ENCODE data around the gene PIK3R1. TPM values are rescaled to one million over a fixed set of nuclear protein-coding genes. Genes with fewer than 3 reads are reported as not detected.

Gene PIK3R1
- polyA plus RNA-seq, 1 donor from 2014 or later = 29.1 TPM

GRCh38 chr5:68287976-68288706, 72.6 kb downstream of the PIK3R1 start:
- Mint-ChIP-seq H3K9me3 (no peaks in the 10 kb centered on the region), H3K4me1 (peaks cover 21 to 44% (median 35%) of the 10 kb centered on the region in 3 donors), H3K27me3 (no peaks in the 10 kb centered on the region), H3K4me3 (peak overlapping the region; percentile 88 to 97 (median 94)), H3K27ac (peak overlapping the region; percentile 70 to 90 (median 73)), H3K36me3 (peaks cover 3% of the 10 kb centered on the region)

GRCh38 chr5:68288707-68289134, 73.2 kb downstream of the PIK3R1 start:
- Mint-ChIP-seq H3K4me3 (peak overlapping the region; percentile 88 to 97 (median 94)), H3K27me3 (no peaks in the 10 kb centered on the region), H3K27ac (peak overlapping the region; percentile 33 to 90 (median 70)), H3K36me3 (peaks cover 1% of the 10 kb centered on the region), H3K9me3 (no peaks in the 10 kb centered on the region), H3K4me1 (peaks cover 21 to 44% (median 35%) of the 10 kb centered on the region in 3 donors)

GRCh38 chr5:68289498-68289897, 73.9 kb downstream of the PIK3R1 start:
- Mint-ChIP-seq H3K36me3 (peaks cover 4% of the 10 kb centered on the region), H3K27me3 (no peaks in the 10 kb centered on the region), H3K27ac (peak overlapping the region in 1 of 3 donors; percentile 90), H3K4me1 (peaks cover 21 to 39% (median 35%) of the 10 kb centered on the region in 3 donors), H3K9me3 (no peaks in the 10 kb centered on the region), H3K4me3 (peak overlapping the region in 2 of 4 donors; percentile 20 to 91)

GRCh38 chr5:68290260-68290674, 74.7 kb downstream of the PIK3R1 start:
- Mint-ChIP-seq H3K9me3 (no peaks in the 10 kb centered on the region), H3K36me3 (peaks cover 4% of the 10 kb centered on the region), H3K4me3 (no peak overlapping the region), H3K27ac (no peak overlapping the region), H3K27me3 (no peaks in the 10 kb centered on the region), H3K4me1 (peaks cover 18 to 36% (median 34%) of the 10 kb centered on the region in 3 donors)

- H3K4me1 Mint-ChIP-seq = peaks cover 14 to 30% (median 28%) of the 10 kb centered on the region in 3 donors
- H3K27me3 Mint-ChIP-seq = no peaks in the 10 kb centered on the region
- H3K36me3 Mint-ChIP-seq = peaks cover 4% of the 10 kb centered on the region
- peak overlapping the region in 1 of 3 donors; percentile 34 for H3K27ac Mint-ChIP-seq
- no peaks in the 10 kb centered on the region for H3K9me3 Mint-ChIP-seq
- no peak overlapping the region for H3K4me3 Mint-ChIP-seq
These were observed 75.3 kb downstream of the PIK3R1 start for GRCh38 chr5:68290847-68291246.

- no peak overlapping the region for H3K27ac Mint-ChIP-seq
These were observed 76.8 kb downstream of the PIK3R1 start for GRCh38 chr5:68292316-68292715.

GRCh38 chr5:68295772-68296171, 80.2 kb downstream of the PIK3R1 start:
- no peaks in the 10 kb centered on the region for H3K9me3 Mint-ChIP-seq
- H3K4me3 Mint-ChIP-seq = no peak overlapping the region
- peaks cover 9% of the 10 kb centered on the region for H3K36me3 Mint-ChIP-seq
- H3K4me1 Mint-ChIP-seq = peaks cover 0 to 4% (median 0%) of the 10 kb centered on the region in 3 donors
- no peaks in the 10 kb centered on the region for H3K27me3 Mint-ChIP-seq
- H3K27ac Mint-ChIP-seq = peak overlapping the region in 1 of 3 donors; percentile 84

More at GRCh38 chr5:68292316-68292715, 76.8 kb downstream of the PIK3R1 start:
- H3K36me3 Mint-ChIP-seq = peaks cover 8% of the 10 kb centered on the region
- H3K4me3 Mint-ChIP-seq = no peak overlapping the region
- no peaks in the 10 kb centered on the region for H3K9me3 Mint-ChIP-seq
- H3K4me1 Mint-ChIP-seq = peaks cover 7 to 15% (median 14%) of the 10 kb centered on the region in 3 donors
- H3K27me3 Mint-ChIP-seq = no peaks in the 10 kb centered on the region

GRCh38 chr5:68296895-68297294, 81.3 kb downstream of the PIK3R1 start:
- peaks cover 9% of the 10 kb centered on the region for H3K36me3 Mint-ChIP-seq
- H3K4me1 Mint-ChIP-seq = no peaks in the 10 kb centered on the region
- H3K27ac Mint-ChIP-seq = no peak overlapping the region
- no peak overlapping the region for H3K4me3 Mint-ChIP-seq
- no peaks in the 10 kb centered on the region for H3K27me3 Mint-ChIP-seq
- H3K9me3 Mint-ChIP-seq = no peaks in the 10 kb centered on the region

- H3K27me3 Mint-ChIP-seq = no peaks in the 10 kb centered on the region
- H3K4me3 Mint-ChIP-seq = no peak overlapping the region
- no peak overlapping the region for H3K27ac Mint-ChIP-seq
- H3K36me3 Mint-ChIP-seq = peaks cover 12% of the 10 kb centered on the region
- H3K9me3 Mint-ChIP-seq = no peaks in the 10 kb centered on the region
- no peaks in the 10 kb centered on the region for H3K4me1 Mint-ChIP-seq
These were observed 82.1 kb downstream of the PIK3R1 start for GRCh38 chr5:68297656-68298055.

GRCh38 chr5:68298479-68298878, 82.9 kb downstream of the PIK3R1 start:
- Mint-ChIP-seq H3K27me3 (no peaks in the 10 kb centered on the region), H3K9me3 (no peaks in the 10 kb centered on the region), H3K27ac (no peak overlapping the region), H3K36me3 (peaks cover 12% of the 10 kb centered on the region), H3K4me1 (no peaks in the 10 kb centered on the region), H3K4me3 (no peak overlapping the region)

- Mint-ChIP-seq H3K9me3 (no peaks in the 10 kb centered on the region), H3K4me1 (no peaks in the 10 kb centered on the region), H3K27ac (no peak overlapping the region), H3K4me3 (no peak overlapping the region), H3K36me3 (peaks cover 12% of the 10 kb centered on the region), H3K27me3 (no peaks in the 10 kb centered on the region)
These were observed 83.5 kb downstream of the PIK3R1 start for GRCh38 chr5:68299105-68299504.

- no peak overlapping the region for H3K27ac Mint-ChIP-seq
- no peaks in the 10 kb centered on the region for H3K4me1 Mint-ChIP-seq
- no peak overlapping the region for H3K4me3 Mint-ChIP-seq
- H3K9me3 Mint-ChIP-seq = no peaks in the 10 kb centered on the region
- peaks cover 10% of the 10 kb centered on the region for H3K36me3 Mint-ChIP-seq
- no peaks in the 10 kb centered on the region for H3K27me3 Mint-ChIP-seq
These were observed 84.0 kb downstream of the PIK3R1 start for GRCh38 chr5:68299575-68299974.

- Mint-ChIP-seq H3K4me1 (no peaks in the 10 kb centered on the region), H3K27me3 (no peaks in the 10 kb centered on the region), H3K27ac (peak overlapping the region in 1 of 3 donors; percentile 42), H3K9me3 (no peaks in the 10 kb centered on the region), H3K36me3 (peaks cover 3% of the 10 kb centered on the region), H3K4me3 (no peak overlapping the region)
These were observed 87.6 kb downstream of the PIK3R1 start for GRCh38 chr5:68303038-68303738.

GRCh38 chr5:68303754-68304420, 88.3 kb downstream of the PIK3R1 start:
- Mint-ChIP-seq H3K9me3 (no peaks in the 10 kb centered on the region), H3K4me3 (no peak overlapping the region), H3K27ac (no peak overlapping the region), H3K4me1 (no peaks in the 10 kb centered on the region), H3K27me3 (peaks cover 1% of the 10 kb centered on the region), H3K36me3 (peaks cover 3% of the 10 kb centered on the region)

- Mint-ChIP-seq H3K4me3 (no peak overlapping the region), H3K27ac (no peak overlapping the region), H3K27me3 (peaks cover 1% of the 10 kb centered on the region), H3K9me3 (no peaks in the 10 kb centered on the region), H3K36me3 (peaks cover 3% of the 10 kb centered on the region), H3K4me1 (no peaks in the 10 kb centered on the region)
These were observed 89.0 kb downstream of the PIK3R1 start for GRCh38 chr5:68304421-68305052.

All from IgD-negative memory B cell (primary cell).